ENCODE measurements around the gene CD320.

DNA sequence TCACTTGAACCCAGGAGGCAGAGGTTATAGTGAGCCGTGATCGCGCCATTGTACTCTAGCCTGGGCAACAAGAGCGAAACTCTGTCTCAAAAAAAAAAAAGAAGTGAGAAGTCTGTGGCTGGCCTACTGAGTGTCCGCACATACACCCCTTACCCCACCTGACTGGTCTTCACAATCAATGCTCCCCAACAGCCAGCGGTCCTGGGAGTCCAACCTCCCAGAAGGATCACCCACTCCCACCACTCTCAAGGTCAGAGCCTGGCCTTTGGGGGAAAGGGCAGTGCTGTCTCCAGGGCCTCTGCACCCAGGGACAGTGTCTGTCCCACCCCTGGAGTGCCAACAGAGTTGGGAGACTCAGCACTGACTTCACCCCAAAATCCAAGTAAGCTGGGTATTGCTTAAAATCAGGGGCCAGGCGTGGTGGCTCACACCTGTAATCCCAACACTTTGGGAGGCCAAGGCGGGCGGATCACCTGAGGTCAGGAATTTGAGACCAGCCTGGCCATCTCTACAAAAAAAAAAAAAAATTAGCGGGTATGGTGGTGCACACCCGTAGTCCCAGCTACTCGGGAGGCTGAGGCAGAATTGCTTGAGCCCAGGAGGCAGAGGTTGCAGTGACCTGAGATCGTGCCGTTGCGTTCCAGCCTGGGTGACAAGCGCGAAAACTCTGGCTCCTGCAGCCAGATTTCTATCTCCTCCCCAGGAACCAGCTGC lies 2.3 kb upstream of the CD320 start:
- TF ChIP-seq, protein P1, sequence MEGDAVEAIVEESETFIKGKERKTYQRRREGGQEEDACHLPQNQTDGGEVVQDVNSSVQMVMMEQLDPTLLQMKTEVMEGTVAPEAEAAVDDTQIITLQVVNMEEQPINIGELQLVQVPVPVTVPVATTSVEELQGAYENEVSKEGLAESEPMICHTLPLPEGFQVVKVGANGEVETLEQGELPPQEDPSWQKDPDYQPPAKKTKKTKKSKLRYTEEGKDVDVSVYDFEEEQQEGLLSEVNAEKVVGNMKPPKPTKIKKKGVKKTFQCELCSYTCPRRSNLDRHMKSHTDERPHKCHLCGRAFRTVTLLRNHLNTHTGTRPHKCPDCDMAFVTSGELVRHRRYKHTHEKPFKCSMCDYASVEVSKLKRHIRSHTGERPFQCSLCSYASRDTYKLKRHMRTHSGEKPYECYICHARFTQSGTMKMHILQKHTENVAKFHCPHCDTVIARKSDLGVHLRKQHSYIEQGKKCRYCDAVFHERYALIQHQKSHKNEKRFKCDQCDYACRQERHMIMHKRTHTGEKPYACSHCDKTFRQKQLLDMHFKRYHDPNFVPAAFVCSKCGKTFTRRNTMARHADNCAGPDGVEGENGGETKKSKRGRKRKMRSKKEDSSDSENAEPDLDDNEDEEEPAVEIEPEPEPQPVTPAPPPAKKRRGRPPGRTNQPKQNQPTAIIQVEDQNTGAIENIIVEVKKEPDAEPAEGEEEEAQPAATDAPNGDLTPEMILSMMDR (optimal IDR thresholded peaks at IDR 0.05 in 1 of 3, IDR thresholded peaks at IDR 0.05 in 1 of 3, conservative IDR thresholded peaks at IDR 0.05 in 1 of 3; ENCODE audit: extremely low read depth in 1 of 3, insufficient read depth in 2 of 3, low read length in 3 of 3) = no peak
- no peak for TF ChIP-seq EZH2 (IDR thresholded peaks at IDR 0.05; ENCODE audit: low read length)

All from keratinocyte (primary cell).